ENCODE results near the gene PTCHD1.
A peak's percentile ranks its signal among the peaks of the same experiment; 100 is the strongest.

PTCHD1 gene

DNA sequence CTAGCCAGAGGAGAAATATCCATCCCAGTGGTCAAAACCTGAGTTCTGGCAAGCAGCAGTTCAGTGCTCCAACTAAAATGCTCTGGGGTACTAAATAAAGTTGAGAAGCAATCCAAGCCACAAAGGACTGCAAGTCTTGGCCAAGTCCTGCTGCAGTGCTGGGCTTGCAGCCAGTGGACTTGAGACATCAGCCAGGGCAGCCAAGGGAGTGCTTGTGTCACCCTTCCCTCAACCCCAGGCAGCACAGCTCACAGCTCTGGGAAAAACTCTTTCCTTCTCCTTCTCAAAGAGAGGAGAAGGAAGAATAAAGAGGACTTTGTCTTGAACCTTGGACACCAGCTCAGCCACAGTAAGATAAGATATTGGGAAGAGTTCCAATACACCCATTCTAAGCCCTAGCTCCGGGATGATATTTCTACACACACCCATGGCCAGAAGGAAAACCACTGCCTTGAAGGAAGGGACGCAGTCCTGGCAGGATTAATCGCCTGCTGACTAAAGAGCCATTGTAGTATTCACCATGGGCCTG is 99.8 kb downstream of the PTCHD1 start:
- Histone ChIP-seq H3K27me3 (replicated peaks; ENCODE audit: control insufficient read depth, insufficient read depth, low read length) (no peaks in the 10 kb centered on the region), H3K9me3 (ENCODE audit: control insufficient read depth, low read length) (no peaks in the 10 kb centered on the region)

DNA sequence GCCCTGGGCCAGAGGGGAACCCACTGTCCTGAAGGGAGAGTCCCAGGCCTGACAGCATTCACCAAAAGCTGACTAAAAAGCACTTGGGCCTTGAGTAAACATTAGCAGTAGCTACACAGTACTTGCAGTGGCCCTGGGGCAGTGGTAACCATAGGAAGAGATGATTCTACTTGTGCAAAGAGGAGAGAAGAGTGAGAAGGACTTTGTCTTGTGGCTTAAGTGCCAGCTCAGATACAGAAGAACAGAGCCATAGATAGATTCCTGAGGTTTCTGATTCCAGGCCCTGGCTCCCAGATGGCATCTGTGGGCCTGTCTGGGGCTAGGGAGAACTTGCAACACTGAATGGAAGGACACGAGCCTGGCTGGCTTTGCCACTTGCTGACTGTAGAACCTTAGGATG is 100.5 kb downstream of the PTCHD1 start:
- Histone ChIP-seq H3K4me1 (ENCODE audit: control insufficient read depth, insufficient read depth, low read length) (peaks cover 21% of the 10 kb centered on the region), H3K27me3 (replicated peaks; ENCODE audit: control insufficient read depth, insufficient read depth, low read length) (no peaks in the 10 kb centered on the region), H3K9ac (ENCODE audit: low read length) (no peak overlapping the region), H3K36me3 (ENCODE audit: control insufficient read depth, insufficient read depth, low read length, severe bottlenecking) (no peaks in the 10 kb centered on the region), H3K9me3 (ENCODE audit: control insufficient read depth, low read length) (no peaks in the 10 kb centered on the region), H3K4me3 (ENCODE audit: low read length) (no peak overlapping the region)
- DNase-seq (ENCODE audit: low read depth), result no peak

More for the DNA sequence above, 99.8 kb downstream of the PTCHD1 start:
- Histone ChIP-seq H3K9ac (ENCODE audit: low read length) (peak overlapping the region; percentile 19), H3K36me3 (ENCODE audit: control insufficient read depth, insufficient read depth, low read length, severe bottlenecking) (no peaks in the 10 kb centered on the region), H3K4me3 (ENCODE audit: low read length) (no peak overlapping the region), H3K4me1 (ENCODE audit: control insufficient read depth, insufficient read depth, low read length) (peaks cover 21% of the 10 kb centered on the region)
- peak; percentile 41 for DNase-seq (ENCODE audit: low read depth)

DNA sequence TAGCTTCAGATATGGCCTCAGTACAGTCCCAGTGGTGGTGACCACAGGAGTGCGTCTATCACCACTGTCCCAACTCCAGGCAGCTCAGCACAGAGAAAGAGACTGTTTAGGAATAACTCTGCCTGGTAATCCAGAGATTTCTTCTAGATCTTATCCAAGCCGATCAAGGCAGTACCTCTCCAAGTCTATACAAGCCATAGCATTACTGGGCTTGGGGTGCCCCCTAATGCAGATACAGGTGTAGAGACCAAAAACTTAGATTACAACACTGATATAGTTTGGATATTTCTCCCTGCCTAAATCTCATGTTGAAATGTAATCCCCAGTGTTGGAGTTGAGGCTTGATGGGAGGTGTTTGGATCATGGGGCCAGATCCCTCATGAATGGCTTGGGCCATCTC is 100.9 kb downstream of the PTCHD1 start:
- peaks cover 21% of the 10 kb centered on the region for H3K4me1 ChIP-seq (ENCODE audit: control insufficient read depth, insufficient read depth, low read length)
- no peak for DNase-seq (ENCODE audit: low read depth)
- no peaks in the 10 kb centered on the region for H3K27me3 ChIP-seq (replicated peaks; ENCODE audit: control insufficient read depth, insufficient read depth, low read length)
- no peak overlapping the region for H3K9ac ChIP-seq (ENCODE audit: low read length)
- H3K36me3 ChIP-seq (ENCODE audit: control insufficient read depth, insufficient read depth, low read length, severe bottlenecking), result no peaks in the 10 kb centered on the region
- no peaks in the 10 kb centered on the region for H3K9me3 ChIP-seq (ENCODE audit: control insufficient read depth, low read length)
- H3K4me3 ChIP-seq (ENCODE audit: low read length), result no peak overlapping the region

DNA sequence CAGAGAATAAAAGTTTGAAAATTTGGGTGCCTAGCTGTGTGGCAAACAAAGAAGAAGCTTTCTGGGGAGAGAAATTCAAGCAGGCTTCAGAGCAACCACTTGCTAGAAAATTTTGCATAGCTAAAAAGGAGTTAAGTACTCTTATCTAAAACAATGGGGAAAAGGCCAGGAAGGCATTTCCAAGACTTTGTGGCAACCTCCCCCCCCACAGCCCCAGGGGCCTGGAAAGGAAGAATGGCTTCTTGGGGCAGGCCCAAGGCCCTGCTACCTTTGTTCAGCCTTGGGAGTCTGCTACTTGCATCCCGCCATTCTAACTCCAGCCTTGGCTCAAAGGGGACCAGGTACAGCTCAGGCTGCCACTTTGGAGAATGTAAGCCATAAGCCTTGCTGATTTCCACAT is 102.2 kb downstream of the PTCHD1 start:
- Histone ChIP-seq H3K4me3 (ENCODE audit: low read length) (no peak overlapping the region), H3K9ac (ENCODE audit: low read length) (no peak overlapping the region), H3K27me3 (replicated peaks; ENCODE audit: control insufficient read depth, insufficient read depth, low read length) (no peaks in the 10 kb centered on the region), H3K9me3 (ENCODE audit: control insufficient read depth, low read length) (no peaks in the 10 kb centered on the region), H3K4me1 (ENCODE audit: control insufficient read depth, insufficient read depth, low read length) (peaks cover 21% of the 10 kb centered on the region), H3K36me3 (ENCODE audit: control insufficient read depth, insufficient read depth, low read length, severe bottlenecking) (no peaks in the 10 kb centered on the region)
- DNase-seq (ENCODE audit: low read depth), result no peak

DNA sequence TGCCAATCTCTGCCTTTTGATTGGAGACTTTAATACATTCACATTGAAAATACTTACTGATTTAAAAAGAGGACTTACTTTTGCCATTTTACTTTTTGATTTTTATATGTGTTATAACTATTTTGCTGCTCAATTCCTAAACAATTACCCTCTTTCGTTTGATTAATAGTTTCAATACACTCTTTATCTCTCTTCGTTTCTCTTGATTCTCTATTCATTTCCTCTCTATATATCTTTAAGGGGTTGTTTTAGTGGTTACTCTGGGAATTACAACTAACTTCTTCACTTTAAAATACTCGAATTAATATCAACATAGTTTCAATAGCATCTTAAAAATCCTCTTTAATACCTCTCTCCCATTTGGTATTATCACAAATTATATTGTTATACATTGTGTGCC is 116.6 kb downstream of the PTCHD1 start:
- no peaks in the 10 kb centered on the region for H3K4me1 ChIP-seq (ENCODE audit: control insufficient read depth, insufficient read depth, low read length)
- no peaks in the 10 kb centered on the region for H3K36me3 ChIP-seq (ENCODE audit: control insufficient read depth, insufficient read depth, low read length, severe bottlenecking)

More for the DNA sequence above, 116.6 kb downstream of the PTCHD1 start:
- Histone ChIP-seq H3K9ac (ENCODE audit: low read length) (no peak overlapping the region), H3K4me3 (ENCODE audit: low read length) (no peak overlapping the region), H3K9me3 (ENCODE audit: control insufficient read depth, low read length) (no peaks in the 10 kb centered on the region), H3K27me3 (replicated peaks; ENCODE audit: control insufficient read depth, insufficient read depth, low read length) (no peaks in the 10 kb centered on the region)
- no peak for DNase-seq (ENCODE audit: low read depth)

Data from adipocyte (in vitro differentiated cells).